A549 (cell line): Measurements from ENCODE around the gene DCX. TPM values are rescaled to one million over a fixed set of nuclear protein-coding genes. Genes with fewer than 3 reads are reported as not detected.

Experiments
- ATAC-seq, 2 experiments: fragments of 200-7000 bp in 1 of 2; fragments of >200 bp in 1 of 2; cut with Nextera tagmentation in 1 of 2; cut with Tn5 transposase in 1 of 2; 3 replicates each; pipeline versions ENCODE4 v1.8.0 to v1.9.1; 2018 to 2020; ENCODE audit warnings: mild to moderate bottlenecking in 1 of 2, moderate library complexity in 1 of 2
- CTCF ChIA-PET: fragments of 300-600 bp; sonication (Branson Sonifier 250); formaldehyde crosslinking; extraction: SDS; loops from one replicate; lab custom pipeline; 2021; ENCODE audit warnings: antibody characterized with exemption, inconsistent platforms; lab: Yijun Ruan, JAX
- POLR2A ChIA-PET: fragments of 350-600 bp; formaldehyde crosslinking; extraction: SDS; loops from one replicate; lab custom pipeline; 2021; ENCODE audit warnings: antibody characterized with exemption, inconsistent platforms; lab: Yijun Ruan, JAX
- DNase-seq, 2 experiments: peaks; one replicate each; pipeline versions ENCODE4 v3.0.0 to v3.0.0-alpha.2; 2011 to 2016; ENCODE audit warnings: low read depth in 1 of 2, low spot score in 1 of 2
- FAIRE-seq: peaks from 2 replicates; lab custom pipeline; 2011; peaks lifted over from hg19 to GRCh38; lab: Jason Lieb, UNC
- H3K27ac ChIP-seq, 2 experiments: fragments of >200 bp; sonication (Bioruptor Twin); formaldehyde crosslinking; 3 replicates each; pipeline ENCODE4 v1.5.1; 2016 to 2017
- H3K4me1 ChIP-seq: fragments of >200 bp; sonication (Bioruptor Twin); formaldehyde crosslinking; 3 replicates; pipeline ENCODE4 v1.6.1; 2016
- H3K4me2 ChIP-seq: fragments of >200 bp; sonication (Bioruptor Twin); formaldehyde crosslinking; 3 replicates; pipeline ENCODE4 v1.6.1; 2016
- H3K4me3 ChIP-seq: fragments of >200 bp; sonication (Bioruptor Twin); formaldehyde crosslinking; 3 replicates; pipeline ENCODE4 v1.5.1; 2016
- H3K9me3 ChIP-seq: fragments of >200 bp; sonication (Bioruptor Twin); formaldehyde crosslinking; 3 replicates; pipeline ENCODE4 v1.6.1; 2016
- CBX2 ChIP-seq: fragments of 200-600 bp; sonication (generic); IDR thresholded peaks from 2 replicates; pipeline ENCODE4 v1.6.1; 2016; ENCODE audit warnings: low read depth, mild to moderate bottlenecking, borderline replicate concordance
- CBX8 ChIP-seq: fragments of 200-600 bp; sonication (generic); IDR thresholded peaks from 2 replicates; pipeline ENCODE4 v1.6.1; 2016
- CEBPB ChIP-seq, 2 experiments: fragments of >200 bp in 1 of 2; sonication (Bioruptor Twin) in 1 of 2; formaldehyde crosslinking in 1 of 2; IDR thresholded peaks; 2 replicates each; pipeline ENCODE4 v1.6.1; 2012 to 2016
- CHD4 ChIP-seq: fragments of 200-600 bp; sonication (generic); IDR thresholded peaks from 2 replicates; pipeline ENCODE4 v1.6.1; 2016; ENCODE audit warnings: antibody characterized with exemption, mild to moderate bottlenecking, borderline replicate concordance
- EP300 ChIP-seq, 2 experiments: fragments of >200 bp; sonication (Bioruptor Twin); formaldehyde crosslinking; IDR thresholded peaks; 2 replicates in 1 of 2; 3 replicates in 1 of 2; pipeline ENCODE4 v1.6.1; 2016 to 2017
- FOXS1 ChIP-seq: fragments of 250-450 bp; sonication (Bioruptor Pico); IDR thresholded peaks from 2 replicates; pipeline ENCODE4 v1.5.0; 2020; ENCODE audit warnings: mild to moderate bottlenecking, moderate library complexity
- GATA3 ChIP-seq: IDR thresholded peaks from 2 replicates; pipeline ENCODE4 v1.6.1; 2012; ENCODE audit warnings: borderline replicate concordance
- HDAC2 ChIP-seq: fragments of 200-600 bp; sonication (generic); IDR thresholded peaks from 2 replicates; pipeline ENCODE4 v1.6.1; 2016
- HEYL ChIP-seq: fragments of 250-450 bp; sonication (Bioruptor Pico); IDR thresholded peaks from 2 replicates; pipeline ENCODE4 v1.8.0; 2021; ENCODE audit warnings: mild to moderate bottlenecking, moderate library complexity
- HOXB5 ChIP-seq: fragments of 250-450 bp; sonication (Bioruptor Pico); IDR thresholded peaks from 2 replicates; pipeline ENCODE4 v1.5.0; 2020; ENCODE audit warnings: mild to moderate bottlenecking, moderate library complexity
- JUN ChIP-seq, 2 experiments: fragments of >200 bp; sonication (Bioruptor Twin); formaldehyde crosslinking; IDR thresholded peaks; 2 replicates in 1 of 2; 3 replicates in 1 of 2; pipeline ENCODE4 v1.6.1; 2016 to 2017
- JUNB ChIP-seq: fragments of >200 bp; sonication (Bioruptor Twin); formaldehyde crosslinking; IDR thresholded peaks from 2 replicates; pipeline ENCODE4 v1.6.1; 2016
- MAFK ChIP-seq: fragments of 450-650 bp; IDR thresholded peaks from 2 replicates; pipeline ENCODE4 v1.6.1; 2014; ENCODE audit not compliant: partially characterized antibody
- MYC ChIP-seq: IDR thresholded peaks from 2 replicates; pipeline ENCODE4 v1.6.1; 2012; ENCODE audit warnings: mild to moderate bottlenecking, inconsistent platforms, low read length, improper control_type of control experiment, borderline replicate concordance
- POLR2AphosphoS2 ChIP-seq: conservative IDR thresholded peaks from 2 replicates; pipeline ENCODE4 v1.6.1; 2012; ENCODE audit warnings: low read length, improper control_type of control experiment, inconsistent platforms
- RAD21 ChIP-seq, 2 experiments: fragments of >200 bp in 1 of 2; sonication (Bioruptor Twin) in 1 of 2; formaldehyde crosslinking in 1 of 2; IDR thresholded peaks in 1 of 2; conservative IDR thresholded peaks in 1 of 2; 2 replicates in 1 of 2; 3 replicates in 1 of 2; pipeline ENCODE4 v1.6.1; 2012 to 2018; ENCODE audit warnings: inconsistent platforms in 1 of 2
- RARB ChIP-seq: fragments of 250-450 bp; sonication (Bioruptor Pico); IDR thresholded peaks from 2 replicates; pipeline ENCODE4 v1.8.0; 2021; ENCODE audit warnings: mild to moderate bottlenecking, moderate library complexity
- RNF2 ChIP-seq: fragments of 200-600 bp; sonication (generic); IDR thresholded peaks from 2 replicates; pipeline ENCODE4 v1.6.1; 2016; ENCODE audit warnings: low read depth, mild to moderate bottlenecking, antibody characterized with exemption, moderate library complexity, borderline replicate concordance
- TFCP2L1 ChIP-seq: fragments of 250-450 bp; sonication (Bioruptor Pico); IDR thresholded peaks from 2 replicates; pipeline ENCODE4 v1.5.0; 2021; ENCODE audit warnings: mild to moderate bottlenecking
- ZC3H11A ChIP-seq: fragments of 450-650 bp; IDR thresholded peaks from 2 replicates; pipeline ENCODE4 v1.6.1; 2014; ENCODE audit warnings: antibody characterized with exemption, mild to moderate bottlenecking
- ZFP36 ChIP-seq: fragments of 450-650 bp; IDR thresholded peaks from 2 replicates; pipeline ENCODE4 v1.6.1; 2014; ENCODE audit warnings: borderline replicate concordance; ENCODE audit not compliant: partially characterized antibody
- ZNF302 ChIP-seq: fragments of 250-450 bp; sonication (Bioruptor Pico); IDR thresholded peaks from 2 replicates; pipeline ENCODE4 v1.9.0; 2021; ENCODE audit warnings: inconsistent platforms, mild to moderate bottlenecking, moderate library complexity
- ZSCAN20 ChIP-seq: fragments of 250-450 bp; sonication (Bioruptor Pico); IDR thresholded peaks from 2 replicates; pipeline ENCODE4 v1.8.0; 2022; ENCODE audit warnings: mild to moderate bottlenecking, moderate library complexity
- WGBS: methylation state at CpG from one replicate; pipeline ENCODE4 v1.1.6; 2017; ENCODE audit errors: missing lambda C conversion rate; 5-methylcytosine and 5-hydroxymethylcytosine counted together
- polyA plus RNA-seq, 4 experiments: library from polyadenylated mRNA; depleted of rRNA in 3 of 4; stranded (reverse); fragments of >200 nt; fragmentation: RNase III in 1 of 4; extraction: RNeasy Plus Mini Kit Qiagen cat#74134 plus additional on column Dnase treatment in 1 of 4; gene quantifications; 2 replicates in 3 of 4; 3 replicates in 1 of 4; pipeline ENCODE4 v1.2.3, GENCODE V29; 2011 to 2017
- TF ChIP-seq, protein P1 (sequence below): IDR thresholded peaks from 2 replicates; pipeline ENCODE4 v1.6.1; 2012
- TF ChIP-seq, protein P2 (sequence below): fragments of 250-450 bp; sonication (Bioruptor Pico); IDR thresholded peaks from 2 replicates; pipeline ENCODE4 v1.5.0; 2020; ENCODE audit warnings: low read depth, mild to moderate bottlenecking, moderate library complexity
- TF ChIP-seq, protein P3 (sequence below): fragments of 450-650 bp; IDR thresholded peaks from 2 replicates; pipeline ENCODE4 v1.6.1; 2014; ENCODE audit warnings: antibody characterized with exemption
- TF ChIP-seq, protein P4 (sequence below): fragments of 250-450 bp; sonication (Bioruptor Pico); IDR thresholded peaks from 2 replicates; pipeline ENCODE4 v1.5.0; 2021; ENCODE audit warnings: mild to moderate bottlenecking, moderate library complexity, borderline replicate concordance
- TF ChIP-seq, protein P5 (sequence below): IDR thresholded peaks from 2 replicates; pipeline ENCODE4 v1.6.1; 2012
- TF ChIP-seq, protein P6 (sequence below): fragments of >200 bp; sonication (Bioruptor Twin); formaldehyde crosslinking; IDR thresholded peaks from 3 replicates; pipeline ENCODE4 v1.6.1; 2016

Gene DCX
- polyA plus RNA-seq, 2 of the 4 experiments (the other 2 are of a cell fraction): not detected

DNA sequence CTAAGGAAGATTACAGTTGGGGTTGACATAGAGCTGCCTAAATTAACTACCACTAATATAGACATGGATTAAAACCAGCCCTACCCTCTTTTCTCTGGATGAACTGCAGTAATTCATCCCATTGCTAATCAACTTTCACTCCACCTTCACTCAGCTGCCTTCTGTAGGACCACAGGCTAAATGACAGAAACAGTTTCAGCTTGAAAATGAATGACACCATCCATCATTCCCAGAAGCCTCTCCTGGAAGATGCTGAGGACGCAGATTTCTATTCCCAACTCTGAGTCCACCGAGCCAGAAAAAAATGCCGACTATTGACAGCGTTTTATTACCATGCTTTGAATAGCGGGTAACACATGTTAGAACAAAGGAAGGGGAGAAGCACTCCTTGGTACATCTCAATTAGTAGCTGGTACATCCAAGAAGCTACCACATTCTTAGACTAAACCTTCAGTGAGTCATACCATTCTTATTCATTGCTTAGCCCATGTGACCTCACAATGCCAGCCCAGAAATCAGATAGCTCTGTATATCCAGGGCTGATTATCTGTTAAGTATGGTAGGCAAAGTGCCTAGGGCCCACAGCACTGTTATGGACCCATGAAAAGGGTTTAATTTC is 25.3 kb downstream of the DCX start:
- WGBS: 0% methylated on average over 5 of the region's 5 CpGs
- TF ChIP-seq, protein P1, sequence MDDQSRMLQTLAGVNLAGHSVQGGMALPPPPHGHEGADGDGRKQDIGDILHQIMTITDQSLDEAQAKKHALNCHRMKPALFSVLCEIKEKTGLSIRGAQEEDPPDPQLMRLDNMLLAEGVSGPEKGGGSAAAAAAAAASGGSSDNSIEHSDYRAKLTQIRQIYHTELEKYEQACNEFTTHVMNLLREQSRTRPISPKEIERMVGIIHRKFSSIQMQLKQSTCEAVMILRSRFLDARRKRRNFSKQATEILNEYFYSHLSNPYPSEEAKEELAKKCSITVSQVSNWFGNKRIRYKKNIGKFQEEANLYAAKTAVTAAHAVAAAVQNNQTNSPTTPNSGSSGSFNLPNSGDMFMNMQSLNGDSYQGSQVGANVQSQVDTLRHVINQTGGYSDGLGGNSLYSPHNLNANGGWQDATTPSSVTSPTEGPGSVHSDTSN: no peak
- TF ChIP-seq, protein P2, sequence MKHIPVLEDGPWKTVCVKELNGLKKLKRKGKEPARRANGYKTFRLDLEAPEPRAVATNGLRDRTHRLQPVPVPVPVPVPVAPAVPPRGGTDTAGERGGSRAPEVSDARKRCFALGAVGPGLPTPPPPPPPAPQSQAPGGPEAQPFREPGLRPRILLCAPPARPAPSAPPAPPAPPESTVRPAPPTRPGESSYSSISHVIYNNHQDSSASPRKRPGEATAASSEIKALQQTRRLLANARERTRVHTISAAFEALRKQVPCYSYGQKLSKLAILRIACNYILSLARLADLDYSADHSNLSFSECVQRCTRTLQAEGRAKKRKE (CRISPR knock-in tag): no peak
- TF ChIP-seq, protein P3, sequence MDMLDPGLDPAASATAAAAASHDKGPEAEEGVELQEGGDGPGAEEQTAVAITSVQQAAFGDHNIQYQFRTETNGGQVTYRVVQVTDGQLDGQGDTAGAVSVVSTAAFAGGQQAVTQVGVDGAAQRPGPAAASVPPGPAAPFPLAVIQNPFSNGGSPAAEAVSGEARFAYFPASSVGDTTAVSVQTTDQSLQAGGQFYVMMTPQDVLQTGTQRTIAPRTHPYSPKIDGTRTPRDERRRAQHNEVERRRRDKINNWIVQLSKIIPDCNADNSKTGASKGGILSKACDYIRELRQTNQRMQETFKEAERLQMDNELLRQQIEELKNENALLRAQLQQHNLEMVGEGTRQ: no peak
- TF ChIP-seq ZC3H11A: no peak
- TF ChIP-seq GATA3: no peak
- TF ChIP-seq POLR2AphosphoS2: no peak
- TF ChIP-seq CEBPB (IDR thresholded peaks at IDR 0.05): no peak
- TF ChIP-seq ZSCAN20: no peak
- TF ChIP-seq TFCP2L1: no peak
- no peak for TF ChIP-seq CHD4
- no peak for TF ChIP-seq HEYL
- no peak for TF ChIP-seq RARB (CRISPR knock-in tag)
- TF ChIP-seq, protein P4, sequence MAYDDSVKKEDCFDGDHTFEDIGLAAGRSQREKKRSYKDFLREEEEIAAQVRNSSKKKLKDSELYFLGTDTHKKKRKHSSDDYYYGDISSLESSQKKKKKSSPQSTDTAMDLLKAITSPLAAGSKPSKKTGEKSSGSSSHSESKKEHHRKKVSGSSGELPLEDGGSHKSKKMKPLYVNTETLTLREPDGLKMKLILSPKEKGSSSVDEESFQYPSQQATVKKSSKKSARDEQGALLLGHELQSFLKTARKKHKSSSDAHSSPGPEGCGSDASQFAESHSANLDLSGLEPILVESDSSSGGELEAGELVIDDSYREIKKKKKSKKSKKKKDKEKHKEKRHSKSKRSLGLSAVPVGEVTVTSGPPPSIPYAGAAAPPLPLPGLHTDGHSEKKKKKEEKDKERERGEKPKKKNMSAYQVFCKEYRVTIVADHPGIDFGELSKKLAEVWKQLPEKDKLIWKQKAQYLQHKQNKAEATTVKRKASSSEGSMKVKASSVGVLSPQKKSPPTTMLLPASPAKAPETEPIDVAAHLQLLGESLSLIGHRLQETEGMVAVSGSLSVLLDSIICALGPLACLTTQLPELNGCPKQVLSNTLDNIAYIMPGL (CRISPR knock-in tag): no peak
- no peak for TF ChIP-seq HDAC2
- TF ChIP-seq ZFP36: no peak
- TF ChIP-seq FOXS1: no peak
- no peak for TF ChIP-seq CBX2
- TF ChIP-seq, protein P5, sequence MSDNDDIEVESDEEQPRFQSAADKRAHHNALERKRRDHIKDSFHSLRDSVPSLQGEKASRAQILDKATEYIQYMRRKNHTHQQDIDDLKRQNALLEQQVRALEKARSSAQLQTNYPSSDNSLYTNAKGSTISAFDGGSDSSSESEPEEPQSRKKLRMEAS: no peak
- TF ChIP-seq EP300 (IDR thresholded peaks at IDR 0.05): no peak
- CTCF ChIA-PET: no interaction called here
- H3K9me3 ChIP-seq: no peaks in the 10 kb centered on the region
- POLR2A ChIA-PET: no interaction called here
- no peak overlapping the region for H3K4me2 ChIP-seq
- H3K4me1 ChIP-seq: no peaks in the 10 kb centered on the region
- H3K27ac ChIP-seq: no peak overlapping the region
- DNase-seq (no peak), FAIRE-seq (no peak), ATAC-seq (no peak)
- H3K4me3 ChIP-seq: no peak overlapping the region

DNA sequence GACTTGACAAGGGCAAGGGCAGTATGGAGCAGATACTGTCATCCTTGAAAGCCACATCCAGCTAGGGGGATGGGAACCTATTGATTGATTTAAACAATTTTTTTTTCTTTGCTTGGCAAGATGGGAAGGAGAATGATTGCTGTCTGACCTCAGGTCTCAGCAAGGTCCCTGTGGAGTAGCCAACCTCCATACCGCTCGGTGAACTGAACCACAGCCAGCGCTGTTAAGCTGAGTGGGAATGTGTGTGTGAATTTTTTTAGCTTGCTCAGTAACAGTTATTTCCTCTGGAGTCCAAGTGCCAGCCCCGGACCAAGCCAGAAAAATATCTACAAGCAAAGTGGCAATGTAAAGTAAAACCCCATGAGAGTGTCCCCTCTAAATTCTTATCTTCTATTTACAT is 25.9 kb downstream of the DCX start:
- WGBS: 18% methylated on average over 4 of the region's 4 CpGs
- H3K27ac ChIP-seq: no peak overlapping the region
- TF ChIP-seq TFCP2L1: no peak
- no peak for TF ChIP-seq RNF2
- TF ChIP-seq EP300 (IDR thresholded peaks at IDR 0.05): no peak
- TF ChIP-seq RAD21 (conservative IDR thresholded peaks at IDR 0.05 in 1 of 2, IDR thresholded peaks at IDR 0.05 in 1 of 2): no peak
- TF ChIP-seq, protein P6, sequence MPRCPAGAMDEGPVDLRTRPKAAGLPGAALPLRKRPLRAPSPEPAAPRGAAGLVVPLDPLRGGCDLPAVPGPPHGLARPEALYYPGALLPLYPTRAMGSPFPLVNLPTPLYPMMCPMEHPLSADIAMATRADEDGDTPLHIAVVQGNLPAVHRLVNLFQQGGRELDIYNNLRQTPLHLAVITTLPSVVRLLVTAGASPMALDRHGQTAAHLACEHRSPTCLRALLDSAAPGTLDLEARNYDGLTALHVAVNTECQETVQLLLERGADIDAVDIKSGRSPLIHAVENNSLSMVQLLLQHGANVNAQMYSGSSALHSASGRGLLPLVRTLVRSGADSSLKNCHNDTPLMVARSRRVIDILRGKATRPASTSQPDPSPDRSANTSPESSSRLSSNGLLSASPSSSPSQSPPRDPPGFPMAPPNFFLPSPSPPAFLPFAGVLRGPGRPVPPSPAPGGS: no peak
- no peak for TF ChIP-seq MYC
- TF ChIP-seq HOXB5: no peak
- TF ChIP-seq JUNB: no peak
- no peak for TF ChIP-seq HEYL
- TF ChIP-seq MAFK: no peak
- no peak for TF ChIP-seq JUN (IDR thresholded peaks at IDR 0.05)
- no peak for TF ChIP-seq ZNF302 (CRISPR knock-in tag)
- TF ChIP-seq, protein P5: no peak
- TF ChIP-seq CBX8: no peak
- TF ChIP-seq, protein P2 (CRISPR knock-in tag): no peak
- no peak overlapping the region for H3K4me2 ChIP-seq
- no peaks in the 10 kb centered on the region for H3K9me3 ChIP-seq
- ChIA-PET CTCF (no interaction called here), POLR2A (no interaction called here)
- no peaks in the 10 kb centered on the region for H3K4me1 ChIP-seq
- FAIRE-seq (peak; percentile 36), DNase-seq (no peak), ATAC-seq (no peak)
- H3K4me3 ChIP-seq: no peak overlapping the region
